ENCODE results near the gene KIRREL2. TPM values are rescaled to one million over a fixed set of nuclear protein-coding genes. Genes with fewer than 3 reads are reported as not detected.
A peak's percentile ranks its signal among the peaks of the same experiment; 100 is the strongest.
"Not testable (repeated sequence)": the region's sequence is repeated elsewhere in the genome, so short reads cannot be mapped to it uniquely, and the experiment has no call there.

KIRREL2 gene
- total RNA-seq, 1 donor from 2014 or later = not detected

GRCh38 chr19:35895911-35896642 lies 39.4 kb downstream of the KIRREL2 start:
- DNase-seq (ENCODE audit: low read depth, low spot score) = no peak

DNA sequence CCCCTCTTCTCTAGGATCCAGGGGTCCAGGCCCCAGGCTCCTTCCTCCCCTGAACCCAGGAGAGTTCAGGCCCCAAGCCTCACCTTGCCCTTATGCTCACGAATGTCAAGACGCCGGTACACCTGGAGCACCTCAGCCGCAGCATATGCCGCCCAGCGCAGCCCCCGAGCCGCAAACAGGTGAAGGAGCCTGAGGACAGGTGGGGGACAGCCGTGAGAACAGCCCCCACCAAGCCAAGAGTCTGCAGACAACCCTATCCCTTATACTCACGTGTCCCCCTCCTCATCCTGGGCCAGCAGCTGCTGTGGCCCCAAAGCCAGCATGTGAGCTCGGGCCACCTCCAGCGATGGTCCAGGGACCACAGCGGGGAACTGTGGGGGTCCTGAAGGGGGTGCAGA lies 39.9 kb downstream of the KIRREL2 start:
- no peak for DNase-seq (ENCODE audit: low read depth, low spot score)

DNA sequence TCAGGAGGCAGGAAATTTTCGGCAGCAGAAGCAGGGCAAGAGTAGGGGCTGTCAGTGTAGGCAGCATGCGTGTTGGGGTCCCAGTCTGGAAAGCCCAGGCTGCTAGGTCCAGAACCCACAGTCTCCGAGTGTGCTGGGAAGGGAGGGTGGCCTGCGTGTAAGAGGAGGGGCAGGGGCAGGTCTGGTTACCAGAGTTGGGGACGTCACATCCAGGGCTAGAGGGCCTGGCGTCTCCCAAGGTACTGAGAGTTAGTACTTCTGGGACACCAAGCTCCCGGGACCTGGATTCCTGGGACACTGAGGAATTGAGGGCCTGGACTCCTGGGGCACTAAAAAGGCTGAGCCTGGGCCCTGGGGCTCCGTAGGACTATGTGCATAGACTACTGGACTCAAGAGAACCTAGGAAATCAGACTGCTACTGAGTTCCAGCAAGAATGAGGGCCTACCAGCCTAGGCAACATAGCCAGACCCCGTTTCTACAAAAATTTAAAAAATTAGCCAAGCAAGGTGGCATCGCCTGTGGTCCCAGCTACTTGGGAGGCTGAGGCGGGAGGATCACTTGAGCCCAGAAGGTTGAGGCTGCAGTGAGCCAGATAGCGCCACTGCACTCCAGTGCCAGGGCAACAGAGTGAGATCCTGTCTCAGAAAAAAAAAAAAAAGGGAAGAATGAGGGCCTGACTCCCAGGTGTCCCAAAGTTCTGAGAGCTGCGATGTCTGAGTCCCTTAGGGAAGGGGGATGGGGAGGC lies 41.2 kb downstream of the KIRREL2 start:
- no peak for DNase-seq (ENCODE audit: low read depth, low spot score)

- DNase-seq (ENCODE audit: low read depth, low spot score) = no peak
Measured at GRCh38 chr19:35898499-35898809, 41.7 kb downstream of the KIRREL2 start.

GRCh38 chr19:35899547-35900214 lies 43.0 kb downstream of the KIRREL2 start:
- peak; percentile 7 for DNase-seq (ENCODE audit: low read depth, low spot score)

DNA sequence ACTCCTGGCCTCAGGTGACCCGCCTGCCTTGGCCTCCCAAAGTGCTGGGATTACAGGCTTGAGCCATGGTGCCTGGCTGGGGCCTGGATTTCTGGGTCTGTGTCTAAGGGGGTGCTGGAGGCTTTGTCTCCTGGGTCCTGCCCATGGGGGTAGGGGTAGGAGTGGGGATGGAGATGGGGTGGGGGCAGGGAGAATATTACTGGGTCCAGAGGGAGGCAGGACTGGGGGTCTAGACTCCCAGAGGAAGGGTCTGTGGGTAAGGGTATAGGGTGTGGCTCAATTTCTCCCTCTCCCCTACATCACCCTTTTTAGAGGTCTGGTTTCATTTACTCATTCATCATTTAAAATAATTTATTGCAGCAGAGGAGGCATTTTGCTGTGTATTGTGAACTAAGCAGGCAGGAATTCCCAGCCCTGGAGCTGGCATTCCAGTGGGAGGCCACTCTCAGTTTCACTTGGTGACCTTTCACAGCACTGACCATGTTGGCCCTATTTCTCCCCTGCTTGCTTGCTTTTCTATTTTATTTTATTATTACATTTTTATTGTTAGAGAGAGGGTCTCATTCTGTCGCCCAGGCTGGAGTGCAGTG lies 44.4 kb downstream of the KIRREL2 start:
- DNase-seq (ENCODE audit: low read depth, low spot score) = no peak

- no peak for DNase-seq (ENCODE audit: low read depth, low spot score)
Measured at GRCh38 chr19:35901854-35902661, 45.3 kb downstream of the KIRREL2 start, which contains the start of gene HCST. TSS of gene HCST (plus strand) at chr19:35902529. CDS start at chr19:35902594, 65 bp downstream.

DNA sequence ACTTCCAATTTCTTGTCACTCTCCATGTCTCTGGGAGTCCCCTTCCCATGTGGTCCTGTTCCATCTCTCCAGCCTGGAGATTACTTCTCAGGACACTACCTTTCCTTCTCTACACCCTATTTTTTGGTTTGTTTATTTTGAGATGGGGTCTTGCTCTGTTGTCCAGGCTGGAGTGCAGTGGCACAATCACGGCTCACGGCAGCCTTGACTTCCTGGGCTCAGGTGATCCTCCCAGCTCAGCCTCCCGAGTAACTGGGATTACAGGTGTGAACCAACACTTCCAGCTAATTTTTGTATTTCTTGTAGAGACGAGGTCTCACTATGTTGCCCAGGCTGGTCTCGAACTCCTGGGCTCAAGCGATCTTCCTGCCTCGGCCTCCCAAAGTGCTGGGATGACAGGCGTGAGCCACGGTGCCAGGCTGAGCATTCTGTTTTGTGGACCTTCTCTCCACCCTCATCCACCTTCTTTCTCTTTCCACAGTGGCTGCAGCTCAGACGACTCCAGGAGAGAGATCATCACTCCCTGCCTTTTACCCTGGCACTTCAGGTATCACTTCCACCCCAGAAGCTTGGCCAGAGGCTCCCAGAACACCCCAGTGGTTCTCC lies 46.3 kb downstream of the KIRREL2 start:
- no peak for DNase-seq (ENCODE audit: low read depth, low spot score)

DNA sequence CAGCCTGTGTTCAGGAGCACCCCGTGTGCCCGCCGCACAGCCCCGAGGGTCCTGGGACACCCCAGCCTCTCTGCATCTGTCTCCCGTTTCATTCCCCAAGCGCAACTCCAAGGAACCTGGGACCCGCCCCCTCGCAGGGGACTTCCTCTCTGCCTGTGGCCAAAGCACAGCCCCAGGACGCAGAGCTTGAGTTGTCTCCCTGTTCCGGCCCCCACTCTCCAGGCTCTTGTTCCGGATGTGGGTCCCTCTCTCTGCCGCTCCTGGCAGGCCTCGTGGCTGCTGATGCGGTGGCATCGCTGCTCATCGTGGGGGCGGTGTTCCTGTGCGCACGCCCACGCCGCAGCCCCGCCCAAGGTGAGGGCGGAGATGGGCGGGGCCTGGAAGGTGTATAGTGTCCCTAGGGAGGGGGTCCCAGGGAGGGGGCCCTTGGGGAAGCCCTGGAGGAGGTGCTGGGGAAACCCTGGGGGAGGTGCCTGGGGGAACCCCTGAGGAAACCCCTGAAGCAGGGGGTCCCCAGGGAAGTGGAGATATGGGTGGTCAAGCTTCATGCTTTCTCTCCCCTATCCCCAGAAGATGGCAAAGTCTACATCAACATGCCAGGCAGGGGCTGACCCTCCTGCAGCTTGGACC lies 47.0 kb downstream of the KIRREL2 start:
- no peak for DNase-seq (ENCODE audit: low read depth, low spot score)

DNA sequence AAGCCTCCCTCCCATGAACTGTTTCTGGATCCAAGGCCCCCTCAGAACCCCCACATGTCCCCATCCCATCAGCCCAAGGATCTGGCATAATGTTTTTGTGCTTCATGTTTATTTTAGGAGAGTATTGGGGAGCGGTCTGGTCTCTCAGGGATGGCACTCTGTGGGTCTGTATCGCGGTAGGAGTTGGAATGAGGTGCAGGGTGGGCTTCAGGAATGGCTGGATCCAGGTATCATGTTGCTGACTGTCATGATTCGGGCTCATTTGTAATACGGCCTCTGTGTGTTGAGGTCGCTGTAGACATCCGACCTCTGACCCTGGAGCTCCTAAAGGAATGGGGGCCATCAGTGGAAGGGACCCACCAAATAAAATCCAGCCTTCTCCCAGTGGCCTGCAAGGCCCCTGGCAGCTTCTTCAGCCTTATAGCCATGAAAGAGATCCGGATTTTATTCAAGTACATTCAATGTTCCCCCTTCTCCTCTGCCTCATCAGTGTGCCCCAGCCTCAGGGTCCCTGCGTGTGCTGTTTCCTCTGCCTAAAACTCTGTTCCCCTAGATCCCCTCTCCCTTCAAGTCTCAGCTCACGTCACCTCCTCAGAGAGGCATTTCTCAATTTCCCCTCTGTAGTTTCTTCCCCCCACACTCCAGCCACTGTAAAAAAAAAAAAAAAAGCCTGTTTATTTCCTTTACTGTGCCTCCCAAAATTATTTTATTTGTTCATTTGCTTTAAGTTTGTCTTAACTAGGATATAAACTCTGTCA lies 47.8 kb downstream of the KIRREL2 start:
- DNase-seq (ENCODE audit: low read depth, low spot score) = no peak

GRCh38 chr19:35905178-35905727 lies 48.5 kb downstream of the KIRREL2 start:
- no peak for DNase-seq (ENCODE audit: low read depth, low spot score)

DNA sequence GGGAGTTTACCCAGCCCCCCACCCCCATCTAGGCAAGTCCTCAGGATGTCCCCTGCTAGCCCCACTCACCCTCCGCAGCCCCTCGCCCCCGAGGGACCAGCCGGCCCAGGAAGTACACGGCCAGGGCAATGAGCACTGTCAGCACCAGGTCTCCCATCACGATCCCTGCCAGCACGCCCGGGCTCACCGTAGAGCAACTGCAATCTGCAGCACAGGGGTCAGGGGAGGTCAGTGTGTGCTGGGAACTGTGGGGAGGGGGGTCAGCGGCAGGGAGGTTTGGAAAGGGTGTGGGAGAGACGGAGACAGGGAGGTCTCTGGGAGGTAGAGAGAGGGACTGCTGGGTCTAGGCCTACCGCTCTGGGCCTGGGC lies 50.6 kb downstream of the KIRREL2 start:
- no peak for DNase-seq (ENCODE audit: low read depth, low spot score)

DNA sequence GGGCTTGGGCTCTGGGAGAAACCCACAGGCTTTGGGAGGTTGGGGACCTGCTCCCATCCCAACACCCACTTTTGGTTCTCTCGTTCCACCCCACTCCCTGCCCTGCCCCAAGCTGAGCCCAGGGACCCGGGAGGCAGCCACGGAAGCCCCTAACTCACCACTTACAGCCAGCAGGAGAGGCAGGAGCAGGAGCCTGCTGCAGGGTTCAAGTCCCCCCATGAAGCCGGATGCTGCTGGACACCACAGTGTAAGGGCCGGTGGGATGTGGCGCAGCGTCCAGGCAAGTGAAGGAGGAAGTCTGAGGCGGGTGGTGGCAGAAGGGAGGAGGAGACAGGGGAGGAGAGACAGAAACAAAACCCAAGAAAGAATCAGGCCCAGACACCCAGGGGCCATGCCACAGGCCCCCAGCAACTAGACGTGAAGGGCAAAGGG lies 51.3 kb downstream of the KIRREL2 start, which contains the start of gene TYROBP:
Gene TYROBP (minus strand): TSS at position 286 of the 432 bp plus-strand sequence. CDS start 67 bp downstream, at position 219.
- no peak for DNase-seq (ENCODE audit: low read depth, low spot score)

DNA sequence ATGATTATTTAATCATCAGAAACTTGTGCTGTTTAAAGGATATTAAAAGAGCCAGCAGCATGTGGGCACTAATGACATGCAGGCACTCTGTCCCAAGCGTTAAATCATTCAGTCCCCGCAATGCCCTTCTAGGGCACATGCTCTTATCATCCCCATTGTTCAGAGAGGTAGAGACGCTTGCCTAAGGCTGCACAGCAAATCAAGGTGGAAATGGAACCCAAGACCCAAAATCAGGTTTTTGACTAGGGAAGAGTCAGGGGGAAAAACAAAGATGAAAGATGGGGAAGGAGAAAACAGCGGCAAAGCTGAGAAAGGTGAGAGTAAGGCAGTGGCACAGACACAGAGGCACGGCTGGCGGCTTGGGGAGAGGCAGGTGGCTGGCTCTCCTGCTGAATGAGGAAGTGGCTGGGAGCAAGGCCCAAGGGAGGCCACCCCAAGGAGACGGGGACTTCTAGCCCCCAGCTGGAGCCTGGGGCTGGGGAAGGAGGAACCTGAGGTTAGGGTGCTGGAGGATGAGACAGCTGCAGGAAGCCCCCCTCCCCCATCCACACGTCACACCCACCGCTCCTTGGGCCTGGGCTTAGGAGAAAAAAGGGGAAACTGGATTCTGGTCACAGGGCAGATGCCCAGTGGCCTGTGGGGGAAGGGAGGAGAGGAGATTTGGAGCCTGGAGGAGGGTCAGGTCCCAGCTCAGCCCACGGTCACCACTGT lies 52.4 kb downstream of the KIRREL2 start:
- no peak for DNase-seq (ENCODE audit: low read depth, low spot score)

- no peak for DNase-seq (ENCODE audit: low read depth, low spot score)
Measured at GRCh38 chr19:35909684-35910035, 52.9 kb downstream of the KIRREL2 start.

DNA sequence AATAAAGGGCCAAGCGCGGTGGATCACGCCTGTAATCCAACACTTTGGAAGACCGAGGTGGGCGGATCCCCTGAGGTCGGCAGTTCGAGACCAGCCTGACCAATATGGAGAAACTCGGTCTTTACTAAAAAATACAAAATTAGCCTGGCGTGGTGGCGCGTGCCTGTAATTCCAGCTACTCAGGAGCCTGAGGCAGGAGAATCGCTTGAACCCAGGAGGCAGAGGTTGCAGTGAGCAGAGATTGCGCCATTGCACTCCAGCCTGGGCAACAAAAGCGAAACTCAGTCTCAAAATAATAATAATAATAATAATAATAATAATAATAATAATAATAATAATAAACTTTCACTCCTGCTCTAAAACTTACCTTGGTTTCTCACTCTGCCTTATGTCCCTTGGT lies 53.6 kb downstream of the KIRREL2 start:
- not testable (repeated sequence) for DNase-seq (ENCODE audit: low read depth, low spot score)

- DNase-seq (ENCODE audit: low read depth, low spot score) = no peak
Measured at GRCh38 chr19:35911173-35911572, 54.5 kb downstream of the KIRREL2 start.

- DNase-seq (ENCODE audit: low read depth, low spot score) = no peak
Measured at GRCh38 chr19:35911790-35912189, 55.1 kb downstream of the KIRREL2 start.

DNA sequence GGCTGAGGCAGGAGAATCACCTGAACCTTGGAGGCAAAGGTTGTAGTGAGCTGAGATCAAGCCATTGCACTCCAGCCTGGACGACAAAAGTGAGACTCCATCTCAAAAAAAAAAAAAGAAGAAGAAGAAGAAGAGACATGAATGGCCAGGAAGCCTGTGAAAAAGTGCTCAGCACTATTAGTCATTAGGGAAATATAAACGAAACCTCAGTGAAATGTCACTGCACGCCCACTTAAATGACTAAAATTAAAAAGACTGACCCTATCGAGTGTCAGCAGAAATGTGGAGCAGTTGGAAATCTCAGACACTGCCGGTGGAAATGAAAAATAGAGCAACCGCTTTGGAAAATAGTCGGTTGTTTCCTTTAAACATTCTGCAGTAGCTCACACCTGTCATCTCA lies 56.9 kb downstream of the KIRREL2 start:
- DNase-seq (ENCODE audit: low read depth, low spot score) = no peak
